Left ventricle myocardium superior (tissue), 1 donor: ENCODE data around the gene PXMP4. TPM values are rescaled to one million over a fixed set of nuclear protein-coding genes. Genes with fewer than 3 reads are reported as not detected.
"Not testable (repeated sequence)": the region's sequence is repeated elsewhere in the genome, so short reads cannot be mapped to it uniquely, and the experiment has no call there.

ENCODE experiments used
- ATAC-seq: fragments of 200-7000 bp; cut with Tn5 transposase; one replicate; pipeline ENCODE4 v1.9.1; 2020; ENCODE audit warnings: mild to moderate bottlenecking, moderate library complexity
- DNase-seq: peaks from one replicate; pipeline ENCODE4 v3.0.0-alpha.2; 2020
- intact Hi-C: fragments of 100-400 bp; cut with micrococcal nuclease; formaldehyde crosslinking; loops from one replicate; pipeline ENCODE4 v1.11.0; 2022
- total RNA-seq: library from RNA; stranded (reverse); fragmentation: NEBNext Ultra II Directional; extraction: Animal tissue kit (Norgen Biotek cat#: 25700); gene quantifications from one replicate; pipeline ENCODE4 v1.2.1, GENCODE V29; 2021
- donor health status: DM: no; HTN: yes; CAD: no; lungs with severe emphysema.

Gene PXMP4
- total RNA-seq, 1 donor from 2014 or later: 13.5 TPM

- DNase-seq: no peak
- intact Hi-C loops: no loop called here
- no peak for ATAC-seq
These were observed 10.1 kb downstream of the PXMP4 start for GRCh38 chr20:33709905-33710541.

- no peak for DNase-seq
- ATAC-seq: no peak
- intact Hi-C loops: no loop called here
These were observed 10.7 kb downstream of the PXMP4 start for GRCh38 chr20:33709398-33709797.

GRCh38 chr20:33707668-33708067 lies 12.4 kb downstream of the PXMP4 start:
- ATAC-seq: no peak
- intact Hi-C loops: no loop called here
- no peak for DNase-seq

GRCh38 chr20:33704197-33704924 lies 15.7 kb downstream of the PXMP4 start:
- DNase-seq (no peak), ATAC-seq (no peak)
- intact Hi-C loops: no loop called here

GRCh38 chr20:33703498-33704137 lies 16.5 kb downstream of the PXMP4 start:
- DNase-seq (no peak), ATAC-seq (peak; percentile 19)
- intact Hi-C loops: no loop called here

GRCh38 chr20:33702861-33703260 lies 17.2 kb downstream of the PXMP4 start:
- intact Hi-C loops: no loop called here
- peak; percentile 98 for ATAC-seq

GRCh38 chr20:33701629-33702450 lies 18.3 kb downstream of the PXMP4 start:
- no peak for DNase-seq
- no peak for ATAC-seq
- intact Hi-C loops: no loop called here

More at GRCh38 chr20:33702861-33703260, 17.2 kb downstream of the PXMP4 start:
- DNase-seq: peak; percentile 82

- intact Hi-C loops, DNase-seq, ATAC-seq: not testable (repeated sequence)
These were observed 19.2 kb downstream of the PXMP4 start for GRCh38 chr20:33700696-33701441.

- DNase-seq, ATAC-seq, intact Hi-C loops: not testable (repeated sequence)
These were observed 21.1 kb downstream of the PXMP4 start for GRCh38 chr20:33698966-33699365.

GRCh38 chr20:33697129-33697528 lies 23.0 kb downstream of the PXMP4 start:
- peak; percentile 78 for ATAC-seq
- peak; percentile 72 for DNase-seq
- intact Hi-C loops: no loop called here

- no peak for DNase-seq
- intact Hi-C loops: no loop called here
- ATAC-seq: no peak
These were observed 23.7 kb downstream of the PXMP4 start for GRCh38 chr20:33696448-33696847.

GRCh38 chr20:33694639-33695012 lies 25.5 kb downstream of the PXMP4 start:
- no peak for ATAC-seq
- intact Hi-C loops: no loop called here
- no peak for DNase-seq

GRCh38 chr20:33693741-33694638 lies 26.1 kb downstream of the PXMP4 start:
- DNase-seq (peak; percentile 72), ATAC-seq (peak; percentile 75)
- intact Hi-C loops: no loop called here

- intact Hi-C loops: no loop called here
- ATAC-seq (no peak), DNase-seq (no peak)
These were observed 26.8 kb downstream of the PXMP4 start for GRCh38 chr20:33693289-33693688.

- intact Hi-C loops: no loop called here
- DNase-seq: no peak
- no peak for ATAC-seq
These were observed 30.1 kb downstream of the PXMP4 start for GRCh38 chr20:33689973-33690372.

GRCh38 chr20:33689493-33689892 lies 30.6 kb downstream of the PXMP4 start:
- ATAC-seq (no peak), DNase-seq (no peak)
- intact Hi-C loops: no loop called here

- intact Hi-C loops: no loop called here
- ATAC-seq (peak; percentile 6), DNase-seq (no peak)
These were observed 31.1 kb downstream of the PXMP4 start for GRCh38 chr20:33688938-33689424.
